NK-92 (cell line): ENCODE results near the gene PRKAR2B.

Source experiments
- DNase-seq: peaks from one replicate; lab custom pipeline; 2025; ENCODE audit not compliant: unreplicated experiment; lab: John Stamatoyannopoulos, UW

The PRKAR2B gene

GRCh38 chr7:107173691-107174406 is 129.3 kb downstream of the PRKAR2B start:
- DNase-seq, result no peak

DNA sequence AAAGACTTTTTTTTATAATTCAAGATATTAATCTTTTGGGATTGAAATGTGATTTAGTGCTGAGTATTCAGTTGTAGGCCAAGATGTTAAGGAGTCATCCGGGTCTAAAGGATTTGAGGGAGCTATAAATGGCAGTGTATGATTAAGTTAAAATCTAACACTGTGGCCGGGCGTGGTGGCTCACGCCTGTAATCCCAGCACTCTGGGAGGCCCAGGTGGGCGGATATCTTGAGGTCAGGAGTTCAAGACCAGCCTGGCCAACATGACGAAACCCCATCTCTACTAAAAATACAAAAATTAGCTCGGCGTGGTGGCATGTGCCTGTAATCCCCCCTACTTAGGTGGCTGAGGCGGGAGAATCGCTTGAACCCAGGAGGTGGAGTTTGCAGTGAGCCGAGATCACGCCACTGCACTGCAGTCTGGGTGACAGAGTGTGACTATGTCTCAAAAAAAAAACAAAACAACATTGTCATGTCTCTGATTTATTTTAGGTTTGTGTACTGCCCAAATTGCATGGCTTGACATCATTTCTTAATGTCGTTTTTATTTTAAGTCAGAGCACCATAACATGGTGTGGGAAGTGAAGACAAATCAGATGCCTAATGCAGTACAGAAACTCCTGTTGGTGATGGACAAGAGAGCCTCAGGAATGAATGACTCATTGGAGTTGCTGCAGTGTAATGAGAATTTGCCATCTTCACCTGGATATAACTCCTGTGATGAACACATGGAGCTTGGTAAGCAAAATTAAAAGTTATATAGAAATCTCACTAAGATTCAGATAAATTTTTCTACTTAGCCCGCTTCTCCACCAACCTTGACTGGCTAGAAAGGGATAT is 135.0 kb downstream of the PRKAR2B start:
- no peak for DNase-seq

- no peak for DNase-seq
Measured at GRCh38 chr7:107180378-107180777, 135.9 kb downstream of the PRKAR2B start.

- no peak for DNase-seq
Measured at GRCh38 chr7:107181172-107181571, 136.7 kb downstream of the PRKAR2B start.

GRCh38 chr7:107185716-107186115 is 141.2 kb downstream of the PRKAR2B start:
- DNase-seq, result no peak

- DNase-seq, result no peak
Measured at GRCh38 chr7:107186240-107186639, 141.7 kb downstream of the PRKAR2B start.

DNA sequence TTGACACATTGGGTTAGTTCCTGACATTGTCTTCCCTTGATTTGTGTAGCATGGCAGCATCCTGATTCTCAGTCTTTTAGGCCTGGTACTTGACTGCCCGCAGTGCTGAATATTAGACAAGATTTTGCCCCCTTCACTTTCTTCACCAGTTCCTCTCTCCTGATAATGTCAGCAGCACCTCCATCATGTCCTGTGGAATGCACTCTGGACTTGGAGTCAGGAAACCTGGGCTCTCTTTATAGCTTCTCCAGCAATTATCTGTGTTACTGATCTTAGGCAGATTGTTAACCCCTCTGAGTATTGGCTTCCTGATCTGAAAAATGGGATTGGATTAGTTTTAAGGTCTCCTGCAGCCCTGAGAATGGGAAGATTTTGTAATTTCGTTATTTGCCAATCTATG is 143.3 kb downstream of the PRKAR2B start:
- DNase-seq, result no peak

DNA sequence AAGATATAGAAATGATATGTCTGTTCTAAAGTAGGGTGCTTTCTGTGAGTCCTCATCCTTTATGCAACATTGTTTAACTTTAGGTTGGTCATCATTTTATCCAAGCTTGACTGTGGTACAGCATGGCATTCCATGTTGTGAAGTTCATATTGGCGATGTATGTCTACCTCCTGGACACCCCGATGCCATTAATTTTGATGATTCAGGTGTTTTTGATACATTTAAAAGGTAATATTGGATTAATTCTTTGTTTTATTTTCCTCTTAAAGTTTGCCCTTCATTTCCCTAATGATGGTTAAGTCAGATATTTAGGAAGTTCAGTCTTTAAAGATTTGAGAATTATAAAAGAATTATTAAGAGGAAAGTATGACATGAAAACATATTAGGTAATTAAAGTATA is 145.6 kb downstream of the PRKAR2B start:
- DNase-seq, result no peak

DNA sequence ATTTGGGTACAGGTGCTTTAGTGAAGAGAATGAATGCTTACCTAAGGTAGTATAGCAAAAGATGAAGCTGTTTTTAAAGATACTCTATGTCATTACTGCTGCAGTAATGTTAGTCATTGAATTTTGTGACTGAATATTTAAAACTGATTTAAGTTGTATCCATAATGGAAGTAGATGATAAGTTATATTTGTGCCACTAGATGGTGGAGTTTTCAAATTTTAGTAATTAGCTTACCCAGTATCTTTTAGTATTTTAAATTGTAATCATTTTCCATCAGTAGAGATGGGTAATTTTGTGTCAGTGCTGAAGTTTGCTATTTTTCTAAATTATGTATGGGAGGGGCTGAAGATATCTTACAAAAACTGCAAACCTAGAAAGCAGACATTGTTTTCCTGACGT is 149.5 kb downstream of the PRKAR2B start:
- DNase-seq, result no peak

DNA sequence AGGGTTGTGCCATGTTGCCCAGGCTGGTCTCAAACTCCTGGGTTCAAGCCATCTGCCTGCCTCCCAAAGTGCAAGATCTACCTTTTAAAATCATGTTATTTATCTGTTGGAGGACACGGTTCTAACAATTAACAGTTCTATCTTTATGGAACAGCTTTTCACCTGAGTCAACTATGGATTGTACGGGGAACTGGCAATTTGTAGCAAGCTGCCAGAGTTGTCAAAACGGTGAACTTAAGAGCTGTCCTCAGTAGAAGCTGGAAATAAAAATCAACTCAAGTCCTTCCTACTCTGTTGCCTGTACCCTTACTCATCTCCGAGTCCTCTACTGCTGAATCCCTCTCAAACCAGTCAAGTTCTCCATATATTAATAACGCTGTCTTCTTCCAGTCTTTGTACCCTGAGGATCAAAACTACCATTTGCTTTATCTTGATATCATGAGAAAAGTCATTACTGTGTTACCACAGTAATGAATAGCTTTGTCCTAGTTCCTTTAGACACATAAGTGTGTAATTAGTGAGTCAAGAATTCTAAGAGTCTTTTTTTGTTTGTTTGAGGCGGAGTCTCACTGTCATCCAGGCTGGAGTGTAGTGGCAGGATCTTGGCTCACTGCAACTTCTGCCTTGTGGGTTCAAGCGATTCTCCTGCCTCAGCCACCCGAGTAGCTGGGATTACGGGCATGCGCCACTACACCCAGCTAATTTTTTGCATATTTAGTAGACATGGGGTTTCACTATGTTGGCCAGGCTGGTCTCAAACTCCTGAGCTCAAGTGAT is 152.5 kb downstream of the PRKAR2B start:
- DNase-seq, result no peak

- DNase-seq, result no peak
Measured at GRCh38 chr7:107201795-107202450, 157.4 kb downstream of the PRKAR2B start.

- DNase-seq, result no peak
Measured at GRCh38 chr7:107203607-107204006, 159.1 kb downstream of the PRKAR2B start.

- no peak for DNase-seq
Measured at GRCh38 chr7:107206136-107206535, 161.6 kb downstream of the PRKAR2B start.

GRCh38 chr7:107206706-107207105 is 162.2 kb downstream of the PRKAR2B start:
- DNase-seq, result no peak

DNA sequence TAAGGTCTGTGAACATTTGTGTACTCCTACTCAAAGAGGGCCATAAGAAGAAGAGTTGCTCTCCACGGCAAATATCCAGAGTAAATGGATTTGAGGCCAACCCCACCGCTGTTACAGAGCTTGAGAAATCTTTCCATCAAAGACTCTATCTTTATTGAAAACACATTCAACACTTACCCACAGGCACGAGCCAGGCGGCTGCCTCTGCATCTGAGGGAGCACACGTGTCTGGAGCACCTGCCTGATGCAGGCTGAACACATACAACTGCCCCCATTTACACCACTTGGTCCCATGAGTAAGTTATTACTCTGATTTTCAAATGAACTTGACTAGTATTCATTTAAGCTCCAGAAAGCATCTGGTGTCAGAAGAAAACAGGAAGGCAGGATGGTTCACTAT is 163.0 kb downstream of the PRKAR2B start:
- DNase-seq, result no peak

GRCh38 chr7:107208024-107208521 is 163.6 kb downstream of the PRKAR2B start:
- no peak for DNase-seq

GRCh38 chr7:107208563-107208962 is 164.1 kb downstream of the PRKAR2B start:
- DNase-seq, result no peak

- no peak for DNase-seq
Measured at GRCh38 chr7:107209565-107209964, 165.1 kb downstream of the PRKAR2B start.

GRCh38 chr7:107210400-107210799 is 165.9 kb downstream of the PRKAR2B start:
- DNase-seq, result no peak
